Panc1 (cell line): ENCODE data around the gene KRT7. TPM values are rescaled to one million over a fixed set of nuclear protein-coding genes. Genes with fewer than 3 reads are reported as not detected.

Experiments used
- ATAC-seq: fragments of 200-7000 bp; cut with Tn5 transposase; 2 replicates; pipeline ENCODE4 v1.9.1; 2020; ENCODE audit warnings: mild to moderate bottlenecking, moderate library complexity
- BruUV-seq: library from RNA; stranded (reverse); fragments of 400-500 nt; replicated peaks from 2 replicates; lab custom pipeline; 2021; lab: Mats Ljungman, UMichigan
- CTCF ChIA-PET: fragments of 300-600 bp; sonication (Branson Sonifier 250); formaldehyde crosslinking; loops from one replicate; lab custom pipeline; 2022; ENCODE audit warnings: antibody characterized with exemption; lab: Charles Lee
- POLR2A ChIA-PET: fragments of 300-600 bp; sonication (Branson Sonifier 250); formaldehyde crosslinking; loops from one replicate; lab custom pipeline; 2022; ENCODE audit warnings: antibody characterized with exemption; lab: Charles Lee
- DNase-seq: peaks from one replicate; pipeline ENCODE4 v3.0.0-alpha.2; 2010; ENCODE audit warnings: low read depth, low spot score
- H3K27ac ChIP-seq: 2 replicates; pipeline ENCODE4 v1.5.1; 2011; ENCODE audit warnings: mild to moderate bottlenecking, low read length, inconsistent platforms
- H3K27me3 ChIP-seq: fragments of 200-500 bp; sonication (Bioruptor generic); 2 replicates; pipeline ENCODE4 v1.6.0; 2014; ENCODE audit warnings: low read length, inconsistent platforms; ENCODE audit not compliant: control insufficient read depth, insufficient read depth
- H3K36me3 ChIP-seq: fragments of 200-500 bp; sonication (Bioruptor generic); 2 replicates; pipeline ENCODE4 v1.5.1; 2014; ENCODE audit warnings: inconsistent platforms, mild to moderate bottlenecking, low read length, moderate library complexity; ENCODE audit not compliant: control insufficient read depth, insufficient read depth
- H3K4me1 ChIP-seq: 2 replicates; pipeline ENCODE4 v1.5.1; 2011; ENCODE audit warnings: inconsistent platforms, mild to moderate bottlenecking, low read length, moderate library complexity; ENCODE audit not compliant: control insufficient read depth, insufficient read depth
- H3K4me3 ChIP-seq, 2 experiments: 2 replicates each; pipeline ENCODE4 v1.5.1; 2011 to 2012; ENCODE audit warnings: low read depth in 2 of 2, low read length in 2 of 2, mild to moderate bottlenecking in 2 of 2, inconsistent platforms in 1 of 2, moderate library complexity in 1 of 2
- H3K9me3 ChIP-seq: fragments of 200-500 bp; sonication (Bioruptor generic); 2 replicates; pipeline ENCODE4 v1.5.1; 2014; ENCODE audit warnings: low read depth, mild to moderate bottlenecking, inconsistent platforms, low read length, moderate library complexity; ENCODE audit not compliant: control insufficient read depth, insufficient read depth
- POLR2AphosphoS5 ChIP-seq: IDR thresholded peaks from 2 replicates; pipeline ENCODE4 v1.6.1; 2012; ENCODE audit warnings: mild to moderate bottlenecking, low read depth, low read length, moderate library complexity
- SIN3A ChIP-seq: IDR thresholded peaks from 2 replicates; pipeline ENCODE4 v1.6.1; 2012; ENCODE audit warnings: low read depth, mild to moderate bottlenecking, low read length, moderate library complexity, borderline replicate concordance; ENCODE audit not compliant: insufficient read depth
- TCF7L2 ChIP-seq: IDR thresholded peaks from 2 replicates; pipeline ENCODE4 v1.6.1; 2011; ENCODE audit warnings: mild to moderate bottlenecking, low read depth, low read length, inconsistent platforms
- in situ Hi-C: cut with HindIII; loops from 2 replicates; pipeline ENCODE4 v1.10.0; 2016; ENCODE audit warnings: low sequenced_read_pairs, low pct_unique_long_range_greater_than_20kb
- intact Hi-C: fragments of 100-400 bp; cut with micrococcal nuclease; formaldehyde crosslinking; loops from one replicate; pipeline ENCODE4 v1.10.0; 2022; ENCODE audit not compliant: unreplicated experiment
- total RNA-seq: library from RNA; stranded (reverse); gene quantifications from one replicate; pipeline ENCODE4 v1.2.1, GENCODE V29; 2021; ENCODE audit not compliant: unreplicated experiment
- TF ChIP-seq, protein P1 (sequence below), 2 experiments: IDR thresholded peaks; 2 replicates each; pipeline ENCODE4 v1.6.1; 2011 to 2012; ENCODE audit warnings: low read depth in 2 of 2, control low read depth in 1 of 2, low read length in 1 of 2, mild to moderate bottlenecking in 1 of 2, moderate library complexity in 1 of 2; ENCODE audit not compliant: insufficient read depth in 1 of 2
- TF ChIP-seq, protein P2 (sequence below): fragments of 450-650 bp; IDR thresholded peaks from 2 replicates; pipeline ENCODE4 v1.5.1; 2017; ENCODE audit warnings: mild to moderate bottlenecking

The KRT7 gene
- total RNA-seq, 1 experiment from 2014 or later = 16.8 TPM

DNA sequence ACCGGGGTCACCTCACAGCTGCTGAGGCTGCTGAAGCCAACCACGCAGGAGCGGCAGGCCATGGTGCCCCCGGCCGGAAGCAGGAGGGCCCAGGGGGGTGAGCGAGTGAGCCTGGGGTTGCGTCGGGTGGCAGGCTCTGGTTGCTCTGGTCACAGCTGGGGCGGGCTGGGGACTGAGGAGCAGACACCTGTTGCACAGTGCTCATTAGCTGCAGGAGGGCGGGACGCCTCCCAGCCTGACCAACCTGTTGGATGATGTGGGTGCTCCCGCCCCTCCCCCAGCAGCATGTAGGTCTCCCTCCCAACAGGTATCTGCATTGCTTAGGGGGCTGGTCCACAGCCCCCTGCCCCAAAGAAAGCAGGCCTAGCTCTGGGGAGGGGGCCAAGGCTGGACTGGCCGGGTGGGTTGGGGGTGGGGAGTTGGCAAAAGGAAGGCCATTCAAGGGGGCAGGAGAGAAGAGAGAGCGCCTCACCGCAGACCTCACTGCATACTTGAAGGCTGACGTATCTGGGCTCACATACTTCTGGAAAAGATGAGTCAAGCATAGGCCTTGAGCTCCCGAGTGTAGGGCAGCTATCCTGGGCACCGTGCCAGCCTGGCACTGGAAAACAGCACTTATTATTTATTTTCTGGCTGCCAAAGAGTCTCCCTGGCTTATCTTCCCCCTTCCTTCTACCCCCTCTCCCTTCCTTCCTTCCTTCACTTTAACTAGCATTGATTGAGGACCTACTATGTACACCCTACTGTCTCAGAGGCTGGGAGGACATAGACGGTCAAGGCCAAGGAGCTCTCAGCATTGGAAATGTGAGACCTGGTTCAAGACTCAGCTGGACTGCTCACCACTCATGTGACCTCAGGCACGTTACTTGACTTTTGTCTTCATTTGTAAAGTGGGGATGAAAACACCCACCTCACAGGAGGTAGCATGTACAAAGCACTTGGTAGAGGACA, 40.9 kb upstream of the KRT7 start, which contains the start of gene KRT80:
TSS of gene KRT80 (minus strand) at position 174 of the 951 bp plus-strand sequence. CDS start at position 62, 112 bp downstream.
- peak; percentile 92 for ATAC-seq
- intact Hi-C loops = no loop called here
- Histone ChIP-seq H3K36me3 (no peaks in the 10 kb centered on the region), H3K9me3 (no peaks in the 10 kb centered on the region), H3K27ac (peak within 1 kb of the TSS; percentile 95), H3K27me3 (no peaks in the 10 kb centered on the region), H3K4me3 (peak within 1 kb of the TSS; percentile 30 to 67), H3K4me1 (peaks cover 81% of the 10 kb centered on the region)
- TF ChIP-seq SIN3A = no peak
- TF ChIP-seq TCF7L2 = peak; percentile 31; the same call in 1 of the 2 replicates
- TF ChIP-seq POLR2AphosphoS5 = peak; percentile 83
- ChIA-PET POLR2A (interaction anchor here (1.4 kb wide), 1 partner anchor 11 kb away, joined by 11 read pairs; no protein-coding TSS in a partner anchor), CTCF (interaction anchor here (0.6 to 1.0 kb wide), 2 partner anchors 16 to 134 kb away, joined by 4 to 5 read pairs; no protein-coding TSS in a partner anchor)
- in situ Hi-C loops = no loop called here
- peak; percentile 96 for DNase-seq
- no TSS peak for BruUV-seq

DNA sequence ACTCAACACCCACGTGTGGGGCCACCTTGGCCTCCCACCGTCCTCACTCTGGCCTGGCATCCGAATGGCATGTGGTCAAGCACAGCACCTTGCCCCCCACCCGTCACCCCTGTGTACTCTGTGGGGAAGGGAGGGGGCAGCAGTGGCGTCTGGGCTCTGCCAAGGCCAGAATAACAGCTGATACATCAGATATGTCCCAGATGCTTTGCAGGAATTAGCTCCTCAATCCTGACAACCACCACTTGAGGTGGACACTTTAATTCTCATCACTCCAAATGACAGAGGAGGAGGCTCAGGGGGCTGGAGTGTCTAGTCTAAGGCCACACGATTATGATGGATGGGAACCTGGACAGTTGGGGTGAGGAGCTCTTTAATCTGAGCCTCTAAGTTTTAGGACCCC, 39.5 kb upstream of the KRT7 start:
- ChIA-PET CTCF (no interaction called here), POLR2A (no interaction called here)
- ATAC-seq (no peak), DNase-seq (no peak)
- H3K4me3 ChIP-seq = no peak overlapping the region
- intact Hi-C loops = no loop called here
- no peaks in the 10 kb centered on the region for H3K27me3 ChIP-seq
- no peaks in the 10 kb centered on the region for H3K36me3 ChIP-seq
- no TSS peak for BruUV-seq
- in situ Hi-C loops = no loop called here
- no peaks in the 10 kb centered on the region for H3K9me3 ChIP-seq
- TF ChIP-seq TCF7L2 (no peak), SIN3A (no peak), POLR2AphosphoS5 (no peak)
- TF ChIP-seq, protein P1, sequence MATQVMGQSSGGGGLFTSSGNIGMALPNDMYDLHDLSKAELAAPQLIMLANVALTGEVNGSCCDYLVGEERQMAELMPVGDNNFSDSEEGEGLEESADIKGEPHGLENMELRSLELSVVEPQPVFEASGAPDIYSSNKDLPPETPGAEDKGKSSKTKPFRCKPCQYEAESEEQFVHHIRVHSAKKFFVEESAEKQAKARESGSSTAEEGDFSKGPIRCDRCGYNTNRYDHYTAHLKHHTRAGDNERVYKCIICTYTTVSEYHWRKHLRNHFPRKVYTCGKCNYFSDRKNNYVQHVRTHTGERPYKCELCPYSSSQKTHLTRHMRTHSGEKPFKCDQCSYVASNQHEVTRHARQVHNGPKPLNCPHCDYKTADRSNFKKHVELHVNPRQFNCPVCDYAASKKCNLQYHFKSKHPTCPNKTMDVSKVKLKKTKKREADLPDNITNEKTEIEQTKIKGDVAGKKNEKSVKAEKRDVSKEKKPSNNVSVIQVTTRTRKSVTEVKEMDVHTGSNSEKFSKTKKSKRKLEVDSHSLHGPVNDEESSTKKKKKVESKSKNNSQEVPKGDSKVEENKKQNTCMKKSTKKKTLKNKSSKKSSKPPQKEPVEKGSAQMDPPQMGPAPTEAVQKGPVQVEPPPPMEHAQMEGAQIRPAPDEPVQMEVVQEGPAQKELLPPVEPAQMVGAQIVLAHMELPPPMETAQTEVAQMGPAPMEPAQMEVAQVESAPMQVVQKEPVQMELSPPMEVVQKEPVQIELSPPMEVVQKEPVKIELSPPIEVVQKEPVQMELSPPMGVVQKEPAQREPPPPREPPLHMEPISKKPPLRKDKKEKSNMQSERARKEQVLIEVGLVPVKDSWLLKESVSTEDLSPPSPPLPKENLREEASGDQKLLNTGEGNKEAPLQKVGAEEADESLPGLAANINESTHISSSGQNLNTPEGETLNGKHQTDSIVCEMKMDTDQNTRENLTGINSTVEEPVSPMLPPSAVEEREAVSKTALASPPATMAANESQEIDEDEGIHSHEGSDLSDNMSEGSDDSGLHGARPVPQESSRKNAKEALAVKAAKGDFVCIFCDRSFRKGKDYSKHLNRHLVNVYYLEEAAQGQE (IDR thresholded peaks at IDR 0.05; ENCODE audit: insufficient read depth in 1 of 2, low read depth in 2 of 2, low read length in 1 of 2) = no peak
- TF ChIP-seq, protein P2, sequence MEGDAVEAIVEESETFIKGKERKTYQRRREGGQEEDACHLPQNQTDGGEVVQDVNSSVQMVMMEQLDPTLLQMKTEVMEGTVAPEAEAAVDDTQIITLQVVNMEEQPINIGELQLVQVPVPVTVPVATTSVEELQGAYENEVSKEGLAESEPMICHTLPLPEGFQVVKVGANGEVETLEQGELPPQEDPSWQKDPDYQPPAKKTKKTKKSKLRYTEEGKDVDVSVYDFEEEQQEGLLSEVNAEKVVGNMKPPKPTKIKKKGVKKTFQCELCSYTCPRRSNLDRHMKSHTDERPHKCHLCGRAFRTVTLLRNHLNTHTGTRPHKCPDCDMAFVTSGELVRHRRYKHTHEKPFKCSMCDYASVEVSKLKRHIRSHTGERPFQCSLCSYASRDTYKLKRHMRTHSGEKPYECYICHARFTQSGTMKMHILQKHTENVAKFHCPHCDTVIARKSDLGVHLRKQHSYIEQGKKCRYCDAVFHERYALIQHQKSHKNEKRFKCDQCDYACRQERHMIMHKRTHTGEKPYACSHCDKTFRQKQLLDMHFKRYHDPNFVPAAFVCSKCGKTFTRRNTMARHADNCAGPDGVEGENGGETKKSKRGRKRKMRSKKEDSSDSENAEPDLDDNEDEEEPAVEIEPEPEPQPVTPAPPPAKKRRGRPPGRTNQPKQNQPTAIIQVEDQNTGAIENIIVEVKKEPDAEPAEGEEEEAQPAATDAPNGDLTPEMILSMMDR = no peak
- peaks cover 76% of the 10 kb centered on the region for H3K4me1 ChIP-seq
- peak overlapping the region; percentile 95 for H3K27ac ChIP-seq
